Chondrocyte (in vitro differentiated cells): Measurements from ENCODE around the gene ELP6. TPM values are rescaled to one million over a fixed set of nuclear protein-coding genes. Genes with fewer than 3 reads are reported as not detected.
"Not testable (repeated sequence)": the region's sequence is repeated elsewhere in the genome, so short reads cannot be mapped to it uniquely, and the experiment has no call there.

Experiments used
- DNase-seq: peaks from one replicate; pipeline ENCODE4 v3.0.0; 2021; ENCODE audit warnings: mixed read lengths, low spot score
- H3K27ac Mint-ChIP-seq: one replicate; pipeline ENCODE4 v1.8.0; 2021; ENCODE audit warnings: mild to moderate bottlenecking, moderate library complexity, mixed read lengths; ENCODE audit not compliant: unreplicated experiment
- H3K27me3 Mint-ChIP-seq: 2 replicates; pipeline ENCODE4 v1.8.0; 2021; ENCODE audit warnings: low read depth, mixed read lengths
- H3K36me3 Mint-ChIP-seq: 2 replicates; pipeline ENCODE4 v1.8.0; 2021; ENCODE audit warnings: low read depth, mixed read lengths
- H3K4me1 Mint-ChIP-seq: 2 replicates; pipeline ENCODE4 v1.8.0; 2021; ENCODE audit warnings: low read depth, mild to moderate bottlenecking, mixed read lengths
- H3K4me3 Mint-ChIP-seq: one replicate; pipeline ENCODE4 v1.8.0; 2021; ENCODE audit warnings: mild to moderate bottlenecking, moderate library complexity, mixed read lengths; ENCODE audit not compliant: unreplicated experiment
- H3K9me3 Mint-ChIP-seq: 2 replicates; pipeline ENCODE4 v1.8.0; 2021; ENCODE audit warnings: low read depth, mixed read lengths
- CTCF ChIP-seq: fragments of 200-600 bp; sonication (generic); IDR thresholded peaks from 2 replicates; pipeline ENCODE4 v1.5.0; 2021; ENCODE audit warnings: antibody characterized with exemption, mild to moderate bottlenecking, moderate library complexity
- total RNA-seq: library from RNA; stranded (reverse); gene quantifications from 3 replicates; pipeline ENCODE4 v1.2.1, GENCODE V29; 2021

ELP6 gene
- total RNA-seq, 1 donor from 2014 or later = 30.2 TPM

GRCh38 chr3:47520756-47521155, 7.2 kb upstream of the ELP6 start:
- TF ChIP-seq CTCF = no peak
- peaks cover 7% of the 10 kb centered on the region for H3K4me1 Mint-ChIP-seq
- H3K27me3 Mint-ChIP-seq = no peaks in the 10 kb centered on the region
- H3K36me3 Mint-ChIP-seq = no peaks in the 10 kb centered on the region
- DNase-seq = no peak
- no peak overlapping the region for H3K27ac Mint-ChIP-seq
- no peak overlapping the region for H3K4me3 Mint-ChIP-seq
- H3K9me3 Mint-ChIP-seq = no peaks in the 10 kb centered on the region

DNA sequence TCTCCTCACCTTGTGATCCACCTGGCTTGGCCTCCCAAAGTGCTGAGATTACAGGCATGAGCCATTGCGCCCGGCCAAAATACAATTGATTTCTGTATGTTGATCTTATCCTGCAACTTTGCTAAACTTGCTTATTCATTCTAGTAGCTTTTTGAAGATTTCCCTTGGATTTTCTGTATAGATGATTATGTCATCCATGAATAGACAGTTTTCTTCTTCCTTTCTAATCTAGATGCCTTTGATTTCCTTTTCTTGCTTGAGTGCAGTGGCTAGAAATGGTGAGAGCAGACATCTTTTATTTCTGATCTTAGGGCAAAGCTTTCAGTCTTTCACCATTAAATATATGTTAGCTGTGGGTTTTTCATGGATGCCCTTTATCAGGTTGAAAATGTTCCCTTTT, 4.4 kb upstream of the ELP6 start:
- DNase-seq = no peak
- no peak overlapping the region for H3K27ac Mint-ChIP-seq
- no peaks in the 10 kb centered on the region for H3K27me3 Mint-ChIP-seq
- no peaks in the 10 kb centered on the region for H3K9me3 Mint-ChIP-seq
- H3K36me3 Mint-ChIP-seq = no peaks in the 10 kb centered on the region
- no peak for TF ChIP-seq CTCF
- H3K4me1 Mint-ChIP-seq = peaks cover 13% of the 10 kb centered on the region
- H3K4me3 Mint-ChIP-seq = no peak overlapping the region

DNA sequence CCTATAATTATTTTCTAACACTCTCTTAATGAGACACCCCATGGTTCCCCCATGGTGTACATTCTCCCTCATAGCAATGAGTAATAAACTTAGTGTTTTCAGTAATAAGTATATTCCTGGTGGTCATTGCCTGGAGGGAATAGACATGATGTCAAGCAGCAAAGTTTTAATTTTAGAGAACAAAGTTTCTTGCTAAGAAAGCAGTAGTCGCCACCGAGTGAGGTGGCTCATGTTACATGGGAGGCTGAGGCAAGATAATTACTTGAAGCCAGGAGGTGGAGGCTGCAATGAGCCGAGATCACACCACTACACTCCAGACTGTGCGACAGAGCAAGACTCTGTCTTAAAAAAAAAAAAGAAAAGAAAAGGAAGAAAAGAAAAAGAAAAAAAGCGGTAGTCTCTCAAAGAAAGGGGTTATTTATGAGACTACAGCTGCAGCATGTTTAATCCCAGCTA, 2.4 kb upstream of the ELP6 start:
- Mint-ChIP-seq H3K9me3 (no peaks in the 10 kb centered on the region), H3K4me1 (peaks cover 15% of the 10 kb centered on the region), H3K4me3 (no peak overlapping the region), H3K36me3 (no peaks in the 10 kb centered on the region), H3K27ac (no peak overlapping the region), H3K27me3 (no peaks in the 10 kb centered on the region)
- no peak for DNase-seq
- no peak for TF ChIP-seq CTCF

GRCh38 chr3:47515100-47515499, 1.6 kb upstream of the ELP6 start:
- Mint-ChIP-seq H3K9me3 (no peaks in the 10 kb centered on the region), H3K4me3 (peak overlapping the region; percentile 41), H3K4me1 (peaks cover 15% of the 10 kb centered on the region), H3K27me3 (no peaks in the 10 kb centered on the region), H3K27ac (no peak overlapping the region), H3K36me3 (peaks cover 2% of the 10 kb centered on the region)
- no peak for TF ChIP-seq CTCF
- no peak for DNase-seq

- H3K27me3 Mint-ChIP-seq = no peaks in the 10 kb centered on the region
- TF ChIP-seq CTCF = no peak
- peaks cover 3% of the 10 kb centered on the region for H3K36me3 Mint-ChIP-seq
- H3K4me3 Mint-ChIP-seq = peak overlapping the region; percentile 96
- no peaks in the 10 kb centered on the region for H3K9me3 Mint-ChIP-seq
- H3K4me1 Mint-ChIP-seq = peaks cover 15% of the 10 kb centered on the region
- DNase-seq = no peak
- peak overlapping the region; percentile 93 for H3K27ac Mint-ChIP-seq
Measured at GRCh38 chr3:47512416-47513124, 942 bp downstream of the ELP6 start.

DNA sequence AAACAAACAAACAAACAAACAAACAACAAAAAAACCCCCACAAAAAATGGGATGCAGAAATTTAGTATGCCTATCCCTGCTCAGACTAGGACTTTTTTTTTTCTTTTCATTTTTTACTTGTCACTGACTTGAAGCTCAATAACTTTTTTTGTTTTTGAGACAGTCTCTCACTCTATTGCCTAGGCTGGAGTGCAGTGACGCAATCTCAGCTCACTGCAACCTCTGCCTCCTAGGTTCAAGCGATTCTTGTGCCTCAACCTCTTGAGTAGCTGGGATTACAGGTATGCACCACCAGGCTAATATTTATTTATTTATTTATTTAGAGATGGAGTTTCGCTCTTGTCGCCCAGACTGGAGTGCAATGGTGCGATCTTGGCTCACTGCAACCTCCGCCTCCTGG, 8.2 kb downstream of the ELP6 start:
- H3K4me1 Mint-ChIP-seq = not testable (repeated sequence)

More for the DNA sequence above, 8.2 kb downstream of the ELP6 start:
- H3K27ac Mint-ChIP-seq, H3K4me3 Mint-ChIP-seq, DNase-seq, H3K9me3 Mint-ChIP-seq, H3K27me3 Mint-ChIP-seq: not testable (repeated sequence)
- H3K36me3 Mint-ChIP-seq = peaks cover 26% of the 10 kb centered on the region
